HG02642 (cell line): ENCODE measurements around the gene MEIS2.

Experiments
- ATAC-seq: cut with Tn5 transposase; IDR thresholded peaks from one replicate; pipeline ENCODE4 v1.9.1; 2021; ENCODE audit warnings: mild to moderate bottlenecking; ENCODE audit not compliant: unreplicated experiment, poor library complexity

MEIS2 gene

DNA sequence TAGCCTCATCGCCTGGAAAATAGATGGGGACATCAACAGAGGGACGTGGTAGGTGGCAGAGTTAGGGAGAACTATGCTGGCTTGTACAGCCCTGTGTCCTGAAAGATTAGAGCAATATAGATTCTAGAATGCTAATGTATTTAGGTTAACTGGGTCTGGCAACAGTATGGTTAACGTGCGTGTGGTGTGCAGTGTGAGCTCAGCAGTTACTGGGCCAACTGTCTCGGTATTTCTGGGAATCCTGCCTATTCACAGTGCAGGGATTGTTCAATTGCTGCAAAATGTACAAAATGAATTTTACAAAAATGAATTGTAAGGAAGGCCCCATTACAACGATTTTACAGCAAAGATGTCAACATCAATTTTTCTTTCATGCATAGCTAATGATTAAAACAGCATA is 20.6 kb downstream of the MEIS2 start:
- no peak for ATAC-seq

DNA sequence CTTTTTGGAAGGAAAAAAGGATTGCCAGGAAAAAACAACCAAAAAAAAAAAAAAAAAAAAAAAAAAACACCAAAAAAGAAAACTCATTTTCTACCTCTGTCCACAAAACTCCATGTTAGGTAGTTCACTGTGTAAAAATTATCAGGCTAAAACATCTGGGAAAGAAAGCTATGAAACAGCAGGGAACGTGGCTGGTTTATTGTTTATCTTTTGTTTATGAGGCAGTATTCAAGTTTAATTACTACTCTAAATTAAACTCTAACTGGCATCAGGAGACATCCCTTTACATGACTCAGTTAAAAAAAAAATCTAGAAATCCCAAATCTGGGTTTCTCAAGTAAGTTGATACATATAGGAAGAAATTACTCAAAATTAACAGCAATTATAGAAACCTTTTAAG is 21.8 kb downstream of the MEIS2 start:
- ATAC-seq: no peak

DNA sequence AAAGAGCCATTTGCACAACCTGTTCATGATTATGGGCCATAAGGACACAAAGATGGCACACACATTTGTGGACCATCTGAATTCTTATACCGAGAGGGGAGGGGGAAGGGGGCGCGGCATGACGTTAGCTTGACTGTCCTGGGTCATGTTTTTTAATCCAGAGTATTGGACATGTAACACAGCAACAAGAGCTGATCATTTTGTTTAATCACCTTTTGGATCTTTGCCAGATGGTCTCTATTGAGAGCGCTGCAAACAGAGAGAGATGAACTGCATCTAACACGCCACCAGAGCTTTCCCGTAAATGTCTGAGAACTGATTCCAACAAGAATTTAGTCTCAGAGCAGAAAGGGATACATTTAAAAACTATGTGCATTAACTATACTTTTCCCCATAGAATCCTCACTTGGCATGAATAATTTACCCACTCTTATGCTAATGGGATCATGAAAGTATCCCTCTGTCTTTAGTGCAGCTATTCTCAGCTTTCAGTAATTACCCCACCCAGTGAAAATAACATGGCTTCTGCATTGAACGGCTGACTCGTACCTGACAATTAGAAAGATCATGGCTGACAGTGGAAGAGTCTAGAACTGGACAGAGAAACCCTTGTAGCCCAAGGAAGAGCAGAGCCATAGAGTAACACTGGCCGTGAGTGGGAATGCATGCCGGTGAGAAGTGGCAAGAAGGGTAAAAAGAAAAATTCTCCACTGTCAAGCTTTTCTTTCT is 22.6 kb downstream of the MEIS2 start:
- no peak for ATAC-seq

DNA sequence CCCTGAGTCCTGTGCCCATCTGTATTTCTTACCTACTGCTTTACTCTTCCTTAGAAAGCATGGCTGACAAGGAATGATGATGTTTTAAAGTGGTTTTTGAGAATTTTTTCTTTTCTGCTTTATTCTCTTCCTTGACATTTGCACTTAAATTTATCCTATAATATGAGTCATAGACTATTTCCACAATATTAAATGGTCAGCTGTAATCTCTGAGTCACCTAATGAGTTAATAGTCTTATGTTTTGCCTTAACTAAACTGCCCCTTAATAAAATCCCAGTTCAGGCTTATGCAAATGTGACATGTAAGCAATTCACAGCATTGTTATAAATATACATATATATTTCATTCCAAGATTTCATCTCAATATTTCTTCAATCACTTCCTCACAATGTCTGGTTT is 23.8 kb downstream of the MEIS2 start:
- no peak for ATAC-seq

DNA sequence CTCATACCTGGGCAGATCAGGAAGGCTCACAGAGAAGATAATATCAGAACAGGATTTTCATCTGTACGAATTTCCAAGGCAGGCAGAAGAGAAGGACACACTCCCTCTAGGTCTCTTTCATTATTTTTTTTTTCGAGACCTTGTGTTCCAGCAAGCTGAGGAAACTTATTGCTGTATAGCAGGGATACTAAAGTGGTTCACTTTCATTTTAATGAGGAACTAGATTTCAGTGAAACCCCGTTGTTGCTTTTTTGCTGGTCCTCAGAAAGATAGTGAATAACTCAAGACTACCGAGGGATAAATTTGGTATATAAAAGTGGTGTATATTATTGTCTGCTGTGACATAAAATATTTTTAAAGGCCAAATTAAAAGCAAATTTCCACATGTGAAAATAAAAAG is 24.6 kb downstream of the MEIS2 start:
- ATAC-seq: no peak

DNA sequence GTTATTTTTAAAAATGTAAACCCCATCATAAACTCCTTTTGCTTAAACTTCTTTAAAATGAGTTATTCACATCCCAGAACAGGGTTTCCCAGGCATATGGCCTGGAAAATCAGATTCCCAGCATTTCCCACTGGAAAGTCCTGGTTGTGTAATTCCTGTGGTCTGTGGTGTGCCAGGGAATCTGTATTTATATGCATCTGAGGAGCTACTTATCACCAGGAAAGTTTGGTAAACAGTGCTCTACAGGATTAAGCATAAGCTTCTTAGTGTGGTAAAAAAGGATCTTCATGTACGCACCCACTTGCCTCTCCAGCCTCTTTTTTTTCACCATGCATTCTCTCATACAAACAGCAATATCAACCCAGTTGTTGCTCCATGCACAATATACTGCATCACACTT is 28.2 kb downstream of the MEIS2 start:
- ATAC-seq: no peak

DNA sequence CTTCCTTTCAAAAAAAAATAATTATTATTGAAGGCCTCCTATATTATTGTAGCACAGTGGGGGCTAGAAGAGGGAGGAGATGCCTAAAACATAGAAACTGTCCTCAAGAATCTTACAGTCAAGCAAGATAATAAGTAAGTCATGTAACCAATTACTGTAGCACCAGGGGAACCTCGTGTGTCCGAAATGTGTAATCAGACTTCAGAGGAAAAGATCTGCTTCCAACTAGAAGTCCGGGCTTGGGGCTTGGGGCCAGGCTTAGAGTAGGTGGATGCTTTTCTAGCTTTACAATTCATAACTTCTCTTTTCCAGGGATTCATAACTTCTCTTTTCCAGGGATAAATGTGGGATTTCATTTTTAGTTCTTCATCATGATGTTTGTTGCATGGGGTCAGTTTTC is 29.2 kb downstream of the MEIS2 start:
- ATAC-seq: no peak

DNA sequence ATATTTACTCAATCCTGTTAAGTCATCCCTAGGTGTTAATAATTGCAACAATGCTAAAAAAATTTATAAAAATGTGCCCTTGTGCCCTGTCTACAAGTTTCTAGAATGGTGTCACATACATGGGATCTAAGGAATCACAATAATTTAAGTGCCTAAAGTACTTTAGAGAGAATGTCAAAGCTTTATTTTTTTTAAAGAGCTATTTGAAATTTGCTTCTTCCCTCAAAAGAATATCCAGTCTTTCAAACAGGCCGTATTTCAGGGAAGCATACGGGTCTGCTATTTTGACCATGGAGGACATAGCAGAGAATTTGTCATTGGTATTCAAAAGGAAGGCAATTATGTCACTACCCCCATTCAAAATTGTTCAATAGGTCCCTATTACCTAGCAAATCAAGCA is 29.7 kb downstream of the MEIS2 start:
- no peak for ATAC-seq

DNA sequence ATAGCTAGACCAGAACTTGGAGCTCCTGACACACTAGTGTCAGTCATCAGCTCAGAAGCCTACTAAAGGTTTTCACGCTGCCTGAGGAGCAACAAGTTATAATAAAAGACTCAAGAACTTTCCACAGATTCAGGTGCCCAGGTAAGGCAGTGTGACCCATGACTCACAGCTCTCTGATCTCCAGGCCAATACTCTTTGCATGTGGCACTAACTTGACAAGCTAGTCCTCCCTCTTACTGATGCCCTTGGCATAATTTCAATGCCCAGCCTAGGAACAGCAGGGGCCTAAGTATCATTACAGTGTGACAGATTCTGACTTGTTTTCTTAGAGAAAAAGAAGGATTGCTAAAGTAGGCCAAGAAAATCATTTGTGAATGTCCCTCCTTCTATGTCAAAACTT is 38.4 kb downstream of the MEIS2 start:
- no peak for ATAC-seq

DNA sequence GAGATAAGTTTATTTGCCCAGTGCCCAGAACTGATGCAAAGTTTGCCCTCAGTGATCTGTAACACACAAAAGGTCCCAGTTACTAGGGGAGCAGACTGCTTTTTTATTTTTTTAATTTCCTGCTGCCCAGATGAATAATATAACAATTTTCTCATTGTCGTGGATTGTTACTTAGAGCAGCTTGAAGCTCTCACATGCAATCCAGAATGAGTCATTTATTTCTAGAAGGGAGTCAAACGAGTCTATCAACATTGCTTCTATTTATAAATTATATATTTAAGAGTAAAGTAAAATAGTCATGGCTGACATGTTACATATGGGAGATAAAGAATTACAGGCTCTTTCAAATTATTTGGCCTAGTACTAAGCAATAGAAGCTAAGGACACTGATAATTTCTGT is 41.3 kb downstream of the MEIS2 start:
- ATAC-seq: no peak

DNA sequence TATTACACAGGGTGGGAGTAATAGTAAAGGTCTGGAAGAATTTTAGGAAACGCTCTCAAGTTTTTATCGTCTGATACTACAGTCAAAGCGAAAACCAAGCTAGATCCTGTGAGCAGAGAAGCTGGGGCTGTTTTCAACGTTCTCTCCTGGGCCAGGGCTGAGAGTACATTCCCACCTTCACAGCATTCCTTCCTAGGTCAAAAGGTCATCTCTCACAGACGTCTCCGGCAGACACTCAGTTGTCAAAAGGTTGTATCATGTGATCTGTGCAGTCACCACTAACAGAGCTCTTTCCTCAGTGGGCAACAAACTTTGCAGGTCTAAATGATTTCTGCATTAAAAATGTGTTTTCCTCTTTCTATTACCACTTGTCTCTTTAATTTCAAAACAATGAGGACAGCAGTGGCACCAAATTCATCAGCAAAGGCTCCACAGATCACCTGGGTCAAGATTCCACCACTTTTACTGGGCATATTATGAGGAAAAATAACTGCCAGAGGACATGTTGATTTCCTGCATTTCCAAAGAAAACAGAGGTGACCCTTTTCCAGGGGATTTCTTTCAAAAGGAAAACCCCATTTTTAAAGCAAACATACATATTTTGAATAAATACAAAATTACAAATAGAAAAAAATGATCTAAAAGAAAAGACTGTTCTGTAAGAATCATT is 41.9 kb downstream of the MEIS2 start:
- no peak for ATAC-seq

DNA sequence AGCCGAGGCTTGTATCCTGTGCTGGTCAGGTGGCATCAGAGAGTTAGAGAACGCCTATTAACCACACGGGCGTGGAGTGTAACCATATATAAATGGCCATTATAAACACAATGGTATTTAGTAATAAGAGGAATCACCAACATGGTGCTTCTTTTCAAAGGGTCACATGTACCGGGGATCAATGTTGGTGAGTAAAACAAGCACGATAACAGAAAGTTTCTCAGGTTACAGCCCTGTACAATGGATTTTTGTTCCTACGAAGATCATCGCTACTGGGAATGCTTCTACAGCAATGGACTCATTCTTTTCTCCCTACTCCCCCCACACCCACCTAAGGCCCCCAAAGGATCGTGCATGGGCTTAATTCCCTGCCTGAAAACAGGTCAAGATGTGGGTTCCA is 42.5 kb downstream of the MEIS2 start:
- no peak for ATAC-seq

DNA sequence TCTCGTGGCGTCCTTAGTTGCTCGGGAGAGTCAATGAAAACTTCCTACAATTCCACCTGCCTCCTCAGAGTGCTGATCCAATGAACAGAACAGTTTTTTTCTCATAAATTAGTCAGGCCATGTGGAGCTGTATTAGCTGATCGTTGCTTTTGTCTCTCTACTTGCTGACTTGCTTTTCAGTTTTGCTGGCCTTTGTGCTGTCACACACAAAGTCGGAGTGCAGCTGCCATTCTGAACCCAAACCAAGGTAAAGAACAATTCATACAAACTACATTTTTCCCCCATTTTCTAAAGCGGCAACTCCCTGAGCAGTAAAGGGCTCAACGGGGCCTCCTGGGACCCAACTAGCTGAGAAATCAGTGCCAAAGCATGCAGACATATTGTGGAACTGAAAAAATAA is 43.1 kb downstream of the MEIS2 start:
- no peak for ATAC-seq

DNA sequence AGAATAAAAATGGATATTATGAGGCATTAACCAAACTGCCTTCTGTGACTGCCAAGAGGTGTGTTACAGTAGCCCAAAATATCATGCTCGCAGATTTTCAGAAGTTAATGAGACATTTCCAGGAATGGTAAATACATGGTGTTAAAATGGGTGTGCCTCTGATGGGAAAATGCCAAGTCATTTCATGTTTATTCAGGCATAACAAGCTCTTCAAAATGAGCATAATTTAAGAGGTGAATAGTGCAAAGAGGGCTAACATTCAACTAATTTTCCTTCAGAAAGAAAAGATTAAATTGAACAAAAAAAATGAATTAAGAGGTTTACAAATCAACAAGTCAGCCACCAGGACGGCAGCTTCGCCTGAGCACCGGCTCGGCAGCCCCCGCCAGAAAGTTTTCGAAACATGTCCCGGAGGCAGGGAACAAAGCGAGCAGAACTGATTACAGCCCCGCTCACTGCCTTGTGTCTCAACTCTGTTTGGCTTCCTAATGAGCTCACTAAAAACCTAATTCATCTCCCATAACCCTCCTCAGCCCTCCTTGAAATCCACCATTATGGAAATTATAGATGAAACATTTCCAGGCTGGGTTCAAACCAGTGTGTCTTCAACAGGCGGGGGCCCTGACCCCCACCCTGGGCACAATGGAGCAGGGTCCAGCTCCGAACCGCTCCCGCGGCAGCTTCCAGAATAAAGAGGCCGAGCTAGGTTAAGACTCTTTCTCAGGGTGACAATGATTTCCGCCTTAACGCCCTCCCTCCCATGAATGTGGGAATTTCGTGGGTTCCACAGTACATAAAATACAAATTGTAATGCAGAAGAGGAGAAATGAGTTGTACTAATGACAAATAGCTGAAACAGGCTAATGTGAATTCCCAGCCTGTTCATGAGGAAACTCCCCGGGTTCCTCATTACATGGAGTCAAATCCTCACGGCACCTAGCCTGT is 43.9 kb downstream of the MEIS2 start:
- no peak for ATAC-seq

DNA sequence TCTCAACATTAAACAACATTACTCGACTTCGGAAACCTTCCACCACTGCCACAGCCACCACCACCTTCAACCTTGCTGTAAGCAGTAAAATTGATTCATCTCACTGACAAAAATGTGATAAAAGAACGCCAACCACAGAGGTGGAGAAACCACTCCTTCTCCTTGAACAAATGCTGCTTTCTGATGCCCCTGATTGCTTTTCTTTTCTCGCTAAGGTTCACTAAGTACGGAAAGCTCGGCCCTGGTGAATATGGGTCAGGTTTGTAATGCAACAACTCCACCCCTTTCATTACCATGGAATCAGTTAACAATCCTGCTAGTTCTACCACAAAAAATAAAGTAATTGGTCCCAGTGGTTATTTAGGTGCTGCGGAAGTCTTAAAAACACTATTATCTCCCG is 44.9 kb downstream of the MEIS2 start:
- ATAC-seq: no peak

DNA sequence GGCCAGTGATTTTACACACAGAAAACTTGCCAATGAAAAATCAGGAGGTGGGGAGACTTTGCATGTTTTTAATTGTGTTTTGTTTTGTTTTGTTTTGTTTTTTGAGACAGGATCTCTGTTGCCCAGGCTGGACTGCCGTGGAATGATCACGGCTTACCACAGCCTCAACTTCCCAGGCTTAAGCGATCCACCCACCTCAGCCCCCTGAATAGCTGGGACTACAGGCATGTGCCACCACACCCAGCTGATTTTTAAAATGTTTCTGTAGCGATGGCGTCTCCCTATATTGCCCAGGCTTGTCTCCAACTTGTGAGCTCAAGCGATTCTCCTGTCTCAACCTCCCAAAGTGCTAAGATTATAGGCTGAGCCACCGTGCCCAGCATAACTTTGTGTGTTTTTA is 46.0 kb downstream of the MEIS2 start:
- no peak for ATAC-seq

DNA sequence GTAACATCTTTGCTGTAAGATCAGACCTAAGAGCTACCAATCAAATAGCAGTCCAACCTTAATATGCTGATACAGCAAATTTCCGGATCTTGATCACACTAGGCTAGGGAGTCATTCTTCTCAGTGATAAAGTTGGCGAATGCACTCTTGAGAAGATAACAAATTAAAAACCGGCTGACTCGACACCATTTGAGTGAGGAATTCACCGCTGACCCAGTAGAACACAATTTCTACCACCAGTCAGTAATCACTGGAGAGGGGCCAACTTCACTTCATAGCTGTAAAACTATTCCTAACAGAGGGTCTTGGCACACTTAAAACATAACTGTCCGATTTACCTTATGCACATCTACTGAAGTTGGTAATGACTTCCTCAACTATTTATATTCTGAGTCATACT is 47.2 kb downstream of the MEIS2 start:
- no peak for ATAC-seq

DNA sequence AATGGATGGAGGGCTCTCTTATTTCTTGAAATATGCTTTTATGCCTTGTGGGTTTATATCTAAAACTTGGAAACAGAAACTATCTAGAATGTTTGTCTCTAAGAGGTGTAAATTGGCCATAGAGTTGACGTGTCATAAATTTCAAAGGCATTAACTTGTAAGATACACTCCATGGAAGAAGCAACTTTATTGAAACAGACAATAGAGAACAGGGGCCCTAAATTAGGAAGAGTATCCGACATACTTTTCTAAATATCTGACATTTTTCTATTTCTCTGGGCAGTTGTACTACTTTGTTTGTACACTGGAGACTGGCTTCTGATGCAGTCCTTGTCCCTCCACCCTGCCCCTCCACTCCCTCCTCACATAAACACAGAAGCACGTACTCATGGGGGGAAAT is 50.0 kb downstream of the MEIS2 start:
- no peak for ATAC-seq

DNA sequence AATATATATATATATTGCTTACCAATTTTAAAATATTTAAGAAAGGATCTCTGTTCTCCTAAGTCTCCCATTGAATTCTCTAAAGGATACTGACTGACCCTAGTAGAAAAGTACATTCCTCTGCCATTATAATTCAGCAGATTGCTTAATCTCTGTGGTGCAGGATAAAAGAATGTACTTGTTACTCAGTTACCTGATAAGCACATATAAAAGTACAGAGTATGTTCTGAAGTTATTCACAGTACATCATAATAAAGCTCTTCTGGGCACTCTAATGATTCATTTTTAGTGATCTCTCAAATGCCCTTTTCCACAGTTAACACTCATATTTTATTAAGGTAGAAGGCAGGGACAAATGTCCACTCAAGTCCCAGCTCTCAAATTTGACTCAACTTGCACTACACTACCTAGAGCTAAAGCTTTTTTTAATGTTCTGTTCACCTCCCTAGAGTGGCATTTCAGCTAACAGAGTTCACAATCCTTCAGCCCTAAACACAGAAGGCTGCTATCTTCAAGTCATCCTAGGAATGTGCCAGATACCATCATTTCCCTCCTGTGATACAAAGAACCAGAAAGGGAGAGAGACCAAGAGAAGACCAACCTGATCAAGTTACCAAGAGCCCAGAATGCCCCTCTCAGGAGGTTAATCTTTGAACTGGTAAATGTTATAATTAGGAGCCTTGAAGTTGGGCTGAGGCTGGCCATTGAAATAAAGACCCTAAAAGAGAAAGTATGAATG is 53.3 kb downstream of the MEIS2 start:
- no peak for ATAC-seq

DNA sequence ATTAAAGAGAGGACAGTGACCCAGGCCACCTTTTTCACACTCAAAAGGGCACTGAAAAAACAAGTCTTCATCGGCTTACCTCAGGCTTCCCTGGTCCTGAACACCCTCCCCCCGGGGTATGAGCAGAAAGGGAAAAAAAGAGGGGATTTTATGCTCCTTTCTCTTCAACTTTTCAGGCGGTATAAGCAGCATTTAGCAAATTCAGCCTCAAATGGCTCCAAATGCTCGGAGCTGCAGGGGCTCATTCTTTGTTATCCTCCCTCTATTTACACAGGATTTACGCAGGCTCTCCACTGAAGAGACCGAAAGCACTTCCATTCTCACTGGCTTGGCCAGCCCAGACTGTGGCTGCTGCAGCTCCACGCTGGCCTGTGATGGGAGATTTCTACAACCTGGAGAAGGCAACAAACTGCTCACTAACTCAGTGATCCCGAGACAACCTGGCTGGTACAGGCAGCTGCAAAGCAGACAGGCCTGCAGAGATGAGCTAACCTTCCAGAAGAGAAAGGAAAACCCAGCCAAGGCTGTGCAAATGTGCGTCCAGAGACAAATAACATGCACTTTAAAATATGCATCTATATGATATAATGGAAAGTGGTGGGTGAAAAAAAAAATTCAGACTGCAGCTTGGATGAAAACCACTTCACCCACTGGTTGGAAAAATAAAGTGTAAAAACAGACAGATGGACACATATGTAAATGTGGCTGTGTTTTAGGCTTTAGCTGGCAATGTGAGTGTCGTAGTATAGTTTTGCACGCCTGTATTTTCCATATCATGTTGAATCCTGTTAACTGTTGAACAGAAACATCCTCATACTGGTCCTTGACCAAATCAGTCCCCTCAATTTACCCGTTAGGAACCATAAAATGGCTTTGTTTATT is 54.2 kb downstream of the MEIS2 start:
- no peak for ATAC-seq
